Activated CD4-positive, CD25-positive, alpha-beta regulatory T cell treated with anti-CD3 and anti-CD28 coated beads, Interleukin-2, amount 50 U/mL, for 24 hours (primary cell): ENCODE data around the gene SLC5A6.

Experiments
- ATAC-seq, 2 donors: fragments of 150-1000 bp; cut with Tn5 transposase; one replicate each; pipeline ENCODE4 v1.10.0; 2021; ENCODE audit warnings: mild to moderate bottlenecking in 1 of 2, moderate library complexity in 1 of 2

SLC5A6 gene

DNA sequence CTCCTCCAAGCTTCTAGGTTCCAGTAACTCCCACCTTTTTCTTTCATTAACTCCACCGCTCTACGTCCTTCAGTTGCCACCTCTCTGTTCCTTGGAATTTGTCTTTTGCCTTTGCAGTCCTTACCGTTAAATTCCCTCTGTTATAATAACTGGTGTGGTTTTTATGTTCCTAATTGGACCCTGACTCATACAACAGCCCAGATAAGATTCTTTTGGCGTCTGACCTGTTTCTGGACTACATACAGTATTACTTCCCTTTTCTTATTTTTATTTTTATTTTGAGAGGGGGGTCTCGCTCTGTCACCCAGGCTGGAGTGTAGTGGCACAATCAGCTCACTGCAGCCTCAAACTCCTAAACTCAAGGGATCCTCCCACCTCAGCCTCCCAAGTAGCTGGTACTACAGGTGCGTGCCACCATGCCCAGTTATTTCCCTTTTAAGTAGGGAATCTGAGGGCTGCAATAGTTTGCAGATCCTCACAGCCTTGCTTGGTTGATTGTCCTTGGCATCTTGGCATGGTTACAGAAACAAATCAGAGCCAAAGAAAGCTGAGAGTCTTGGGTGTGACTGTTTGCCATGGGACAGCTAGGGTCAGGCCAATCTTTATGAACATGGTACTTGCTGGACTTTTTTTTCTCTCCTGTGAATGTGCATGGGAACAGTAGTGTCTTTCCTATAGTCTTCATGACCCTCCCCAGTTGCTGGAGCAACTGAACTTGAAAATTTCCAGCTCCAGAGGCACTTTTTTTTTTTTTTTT is 41.3 kb downstream of the SLC5A6 start:
- no peak for ATAC-seq

DNA sequence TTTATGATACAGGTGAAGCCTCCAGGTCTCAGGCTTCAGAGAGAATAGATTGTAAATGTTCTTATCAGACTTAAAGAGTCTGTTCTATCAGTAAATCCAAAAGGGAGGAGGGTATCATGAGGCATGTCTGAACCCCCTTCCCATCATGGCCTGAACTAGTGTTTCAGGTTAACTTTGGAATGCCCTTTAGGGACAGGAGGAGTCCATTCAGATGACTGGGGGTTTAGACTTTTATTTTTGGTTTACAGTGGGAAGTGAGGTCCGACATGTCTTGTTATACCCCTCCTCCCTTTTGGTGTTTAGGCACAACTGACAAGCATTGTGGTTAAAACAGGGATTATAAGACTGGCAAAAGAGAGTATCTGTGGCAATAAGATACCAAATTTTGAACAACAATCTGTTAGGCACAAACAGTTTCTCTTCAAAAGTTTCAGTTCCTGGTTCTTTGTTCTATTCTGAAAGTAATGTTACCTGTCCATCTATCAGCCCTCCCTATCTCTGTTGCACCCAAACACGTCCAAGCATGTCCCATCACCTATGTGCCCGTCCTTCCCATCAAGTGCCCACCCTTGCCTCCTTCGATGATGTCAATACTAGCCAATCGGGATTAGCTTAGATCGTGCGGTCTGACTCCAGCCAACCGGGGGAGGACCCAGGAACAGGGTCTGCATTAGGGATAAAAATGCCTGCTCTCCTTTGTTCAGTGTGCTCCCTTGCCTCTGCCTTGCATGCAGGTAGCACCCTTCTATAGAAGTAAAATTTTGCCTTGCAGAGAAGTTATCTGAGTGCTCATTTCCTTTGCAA is 46.9 kb downstream of the SLC5A6 start:
- no peak for ATAC-seq

DNA sequence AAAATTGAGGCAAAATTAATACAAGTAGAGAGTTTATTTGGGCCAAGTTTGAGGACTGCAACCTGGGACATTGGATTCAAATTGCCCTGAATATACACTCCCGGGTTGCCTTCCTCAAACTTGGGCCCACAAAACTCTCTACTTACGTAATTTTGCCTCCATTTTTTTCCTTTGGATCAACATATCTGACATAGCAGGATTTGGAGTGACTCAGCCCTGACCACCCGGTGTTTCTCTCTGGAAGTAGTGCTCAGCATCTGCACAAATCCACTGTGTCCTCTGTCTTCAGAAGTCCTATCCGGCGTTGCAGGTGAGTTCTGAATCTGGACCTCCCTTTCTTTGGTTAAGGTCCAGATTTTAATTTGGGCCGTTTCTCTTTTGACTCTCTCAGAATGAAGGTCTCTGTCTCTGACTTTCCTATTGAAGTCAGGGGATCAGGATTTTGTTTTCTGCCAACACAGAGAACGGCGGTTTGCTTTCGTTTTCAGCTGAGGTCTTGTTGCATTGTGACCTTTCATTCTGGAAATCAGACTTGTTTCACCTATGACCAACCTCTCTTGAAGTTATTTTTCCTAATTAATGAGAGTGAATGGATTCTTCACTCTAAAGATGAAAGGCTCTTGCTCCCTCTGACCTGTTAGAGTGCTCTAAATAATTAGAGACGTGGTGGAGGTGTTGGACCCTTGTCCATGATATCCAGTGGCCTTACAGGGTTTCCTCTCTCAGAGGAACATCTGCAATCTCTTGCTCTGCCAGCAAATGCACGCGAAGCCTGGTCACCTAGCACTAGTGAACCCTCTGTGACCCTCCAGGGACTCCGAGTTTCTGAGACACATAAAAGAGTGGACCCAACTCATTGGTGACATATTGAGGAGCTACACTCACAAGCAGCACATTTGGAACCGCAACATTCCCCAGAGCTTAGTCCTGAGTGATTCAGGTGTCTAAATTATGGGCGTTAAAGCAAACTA is 49.6 kb downstream of the SLC5A6 start:
- no peak for ATAC-seq

DNA sequence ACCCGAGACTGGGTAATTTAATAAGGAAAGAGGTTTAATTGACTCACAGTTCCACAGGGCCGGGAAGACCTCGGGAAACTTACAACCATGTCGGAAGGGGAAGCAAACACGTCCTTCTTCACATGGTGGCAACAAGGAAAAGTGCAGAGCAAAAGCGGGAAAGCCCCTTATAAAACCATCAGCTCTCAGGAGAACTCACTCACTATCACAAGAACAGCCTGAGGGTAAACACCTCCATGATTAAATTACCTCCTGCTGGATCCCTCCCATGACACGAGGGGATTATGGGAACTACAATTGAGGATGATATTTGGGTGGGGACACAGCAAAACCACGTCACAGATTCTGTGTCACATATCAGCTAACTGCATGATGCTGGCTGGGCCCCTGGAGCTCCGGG is 51.9 kb downstream of the SLC5A6 start:
- no peak for ATAC-seq

DNA sequence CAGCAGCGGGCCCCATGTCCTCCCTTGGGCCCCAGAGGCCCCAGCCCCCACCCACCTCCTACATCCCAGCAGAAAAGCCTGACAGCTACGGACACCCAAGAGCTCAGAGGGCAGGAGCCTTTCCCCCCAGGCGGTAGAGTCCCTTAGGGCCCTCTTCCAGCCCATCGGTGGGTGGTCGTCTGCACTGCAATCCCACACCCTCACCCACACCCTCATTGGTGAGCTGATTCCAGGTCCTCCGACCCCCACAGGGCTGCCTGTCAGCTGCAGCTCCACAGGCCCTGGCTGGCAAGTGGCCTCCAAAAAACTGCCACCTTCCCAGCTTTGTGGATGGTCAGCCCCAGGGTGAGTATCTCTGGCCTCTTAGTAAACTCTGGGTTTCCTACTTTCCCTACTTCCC is 52.8 kb downstream of the SLC5A6 start:
- ATAC-seq: no peak

DNA sequence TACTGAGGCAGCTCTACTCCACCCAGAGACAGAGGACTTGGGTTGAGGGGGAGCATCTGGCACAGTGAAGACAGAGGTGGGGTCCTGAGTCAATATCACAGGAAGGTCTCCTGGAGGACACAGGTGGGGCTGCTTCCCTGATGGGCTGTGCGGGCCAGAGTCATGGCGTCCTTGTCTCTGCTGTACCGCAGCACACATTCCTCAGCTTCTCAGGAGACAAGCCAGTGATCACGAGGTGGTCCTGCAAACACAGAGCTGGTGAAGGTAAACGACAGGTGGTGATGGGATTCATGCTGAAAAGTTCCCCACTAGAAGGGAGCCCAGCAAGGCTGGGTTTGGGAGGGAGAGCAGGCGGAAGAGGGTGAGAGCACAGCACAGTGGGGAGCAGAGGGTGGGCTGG is 53.6 kb downstream of the SLC5A6 start:
- ATAC-seq: no peak

DNA sequence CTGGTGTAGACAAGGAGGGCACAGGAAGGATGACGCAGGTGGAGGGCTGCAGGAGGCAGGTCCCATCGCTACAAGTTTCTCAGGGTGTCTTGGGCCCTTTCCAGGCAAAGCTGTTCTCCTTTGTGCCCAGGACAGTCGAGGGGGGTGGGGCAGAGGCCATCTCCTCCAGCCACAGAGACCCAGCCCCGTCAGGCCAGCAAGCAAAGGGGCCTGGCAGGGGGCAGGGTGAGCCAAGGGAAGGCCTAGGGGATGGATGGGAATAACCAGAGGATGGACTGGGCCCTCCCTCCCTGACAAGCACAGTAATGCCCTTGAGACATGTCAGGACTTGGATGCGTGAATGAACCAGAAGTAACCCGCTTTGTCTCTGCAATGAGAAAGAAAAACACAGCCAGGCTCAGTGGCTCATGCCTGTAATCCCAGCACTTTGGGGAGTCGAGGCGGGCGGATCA is 57.0 kb downstream of the SLC5A6 start:
- no peak for ATAC-seq

DNA sequence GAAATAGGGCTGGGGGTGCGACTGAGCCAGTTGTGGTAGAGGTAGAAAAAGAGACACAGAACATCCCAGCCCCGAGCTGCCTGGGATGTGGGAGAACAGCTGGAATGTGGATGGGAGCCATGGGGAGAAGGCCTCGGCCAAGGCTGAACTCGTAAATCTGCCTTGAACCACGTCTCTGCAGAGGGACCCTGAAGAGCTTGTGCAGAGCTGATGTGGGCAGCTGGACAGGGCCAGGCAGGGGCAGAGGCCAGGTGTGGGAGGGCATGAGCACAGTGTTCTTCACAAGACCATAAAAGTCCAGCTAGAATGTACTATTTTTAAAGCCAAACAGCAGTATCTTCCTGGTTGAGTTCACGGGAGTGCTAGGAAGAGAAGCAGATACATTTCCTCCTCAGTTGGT is 57.6 kb downstream of the SLC5A6 start:
- ATAC-seq: no peak

DNA sequence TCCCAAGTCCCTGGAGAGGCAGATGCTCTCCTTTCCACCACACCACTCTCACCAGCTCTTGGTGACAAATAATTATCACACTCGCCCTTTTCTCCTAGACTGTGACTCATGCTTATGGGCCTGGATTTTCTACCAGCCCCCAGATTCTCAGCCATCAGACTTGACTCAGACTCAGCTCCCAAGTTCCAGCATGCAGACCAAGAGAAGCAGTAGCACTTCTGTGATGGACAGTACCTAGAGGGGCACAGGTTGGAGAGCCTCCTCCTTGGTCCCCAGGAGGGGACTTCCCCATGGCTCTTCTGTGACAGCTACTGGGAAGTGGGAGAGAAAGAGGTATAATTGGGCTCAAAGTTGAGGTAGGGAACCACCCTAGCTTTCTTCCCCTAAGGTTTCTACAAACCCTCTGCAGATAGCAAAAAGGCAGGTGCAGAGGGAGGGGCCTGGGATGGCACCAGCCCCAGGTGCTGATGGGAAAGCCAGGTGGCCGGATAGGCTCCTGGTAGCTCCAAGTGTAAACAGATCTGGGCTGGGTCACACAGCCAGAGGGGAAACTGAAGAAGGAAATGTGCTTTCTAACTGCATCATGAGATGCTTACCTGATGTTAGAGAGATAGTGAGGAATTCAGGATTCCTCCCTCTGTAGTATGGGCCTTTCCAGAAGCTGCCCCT is 59.1 kb downstream of the SLC5A6 start:
- no peak for ATAC-seq

DNA sequence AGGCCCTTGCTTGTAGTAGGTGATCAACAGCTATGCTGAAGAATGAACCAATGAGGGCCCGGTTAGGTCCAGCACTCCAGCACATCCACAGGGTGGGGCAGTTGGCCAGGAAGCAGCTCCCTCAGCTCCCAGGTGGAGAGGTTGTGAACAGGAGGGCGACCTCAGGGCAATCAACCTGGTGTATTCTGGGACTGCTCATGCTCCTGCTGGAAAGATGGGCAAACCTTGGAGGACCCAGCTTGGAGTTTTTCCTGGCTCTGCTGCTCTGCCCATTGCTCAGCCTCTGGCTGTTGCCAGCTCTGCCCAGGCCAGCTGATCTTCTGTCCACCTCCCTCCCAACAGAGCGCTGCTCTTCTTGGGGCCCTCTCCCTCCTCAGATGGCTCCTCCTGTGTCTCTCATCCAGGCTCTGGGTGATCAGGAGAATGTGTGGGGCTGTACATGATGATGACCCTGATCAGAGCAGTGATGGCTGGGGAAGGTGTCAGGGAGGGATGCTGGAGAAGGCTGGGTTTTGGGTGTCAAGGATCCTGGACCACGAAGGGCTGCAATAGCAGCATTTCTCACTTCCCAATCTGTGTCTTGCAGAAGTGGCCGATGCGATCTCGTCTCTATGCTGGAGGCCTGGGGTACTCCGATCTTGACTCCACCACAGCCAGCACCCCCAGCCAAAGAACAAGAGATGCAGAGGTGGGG is 59.8 kb downstream of the SLC5A6 start:
- ATAC-seq: no peak

DNA sequence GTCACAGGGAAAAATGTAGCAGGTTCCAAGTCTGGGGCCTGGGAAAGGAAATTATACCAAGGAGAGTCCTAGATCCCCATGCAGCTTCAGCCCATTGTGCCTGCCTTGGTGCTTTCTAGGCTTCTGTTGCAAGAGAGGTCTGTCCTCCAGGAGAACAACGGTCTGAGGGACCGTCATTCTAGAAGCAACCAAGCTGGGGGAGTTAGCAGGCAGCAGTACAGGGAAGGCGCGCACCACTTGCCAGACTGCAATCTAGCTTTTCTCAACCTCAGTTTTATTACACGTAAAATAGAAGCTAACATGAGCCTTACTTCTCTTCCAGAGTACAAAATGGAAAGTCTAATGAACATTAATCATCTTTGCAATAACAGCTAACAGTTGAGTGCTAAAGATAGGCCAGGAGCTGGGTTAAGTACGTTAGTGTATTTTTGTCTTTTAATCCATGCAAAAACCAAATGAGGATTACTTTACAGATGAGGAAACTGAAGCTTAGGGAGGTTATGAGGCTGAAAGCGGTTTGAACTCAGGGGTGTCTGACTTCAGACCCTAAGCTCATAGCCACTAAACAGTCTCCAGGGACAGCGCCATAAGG is 61.3 kb downstream of the SLC5A6 start:
- ATAC-seq: no peak
